Measurements from ENCODE around the gene LZTS3.
"Not testable (repeated sequence)": the region's sequence is repeated elsewhere in the genome, so short reads cannot be mapped to it uniquely, and the experiment has no call there.

LZTS3 gene

GRCh38 chr20:3135507-3136070 is 37.8 kb downstream of the LZTS3 start:
- DNase-seq (ENCODE audit: low read depth), result no peak

DNA sequence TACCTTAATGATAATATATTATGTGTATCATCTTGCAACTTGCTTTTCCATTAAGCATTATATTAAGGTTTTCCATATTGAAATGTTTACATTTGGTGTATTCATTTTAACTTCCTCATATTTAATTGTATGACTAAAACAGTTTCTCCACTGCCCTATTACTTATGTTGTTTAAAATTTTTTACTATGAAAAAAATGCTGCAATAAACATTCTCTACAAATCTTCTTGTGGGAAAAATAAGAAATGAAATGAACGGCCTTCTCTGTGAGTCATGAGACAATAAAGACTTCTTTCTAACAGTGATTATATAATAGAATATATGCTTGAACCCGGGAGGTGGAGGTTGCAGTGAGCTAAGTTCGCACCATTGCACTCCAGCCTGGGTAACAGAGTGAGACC is 39.2 kb downstream of the LZTS3 start:
- DNase-seq (ENCODE audit: low read depth), result no peak

- no peak for DNase-seq (ENCODE audit: low read depth)
Observed at GRCh38 chr20:3133155-3133554, 40.2 kb downstream of the LZTS3 start.

- DNase-seq (ENCODE audit: low read depth), result no peak
Observed at GRCh38 chr20:3130051-3130600, 43.2 kb downstream of the LZTS3 start.

GRCh38 chr20:3129094-3129493 is 44.3 kb downstream of the LZTS3 start:
- no peak for DNase-seq (ENCODE audit: low read depth)

DNA sequence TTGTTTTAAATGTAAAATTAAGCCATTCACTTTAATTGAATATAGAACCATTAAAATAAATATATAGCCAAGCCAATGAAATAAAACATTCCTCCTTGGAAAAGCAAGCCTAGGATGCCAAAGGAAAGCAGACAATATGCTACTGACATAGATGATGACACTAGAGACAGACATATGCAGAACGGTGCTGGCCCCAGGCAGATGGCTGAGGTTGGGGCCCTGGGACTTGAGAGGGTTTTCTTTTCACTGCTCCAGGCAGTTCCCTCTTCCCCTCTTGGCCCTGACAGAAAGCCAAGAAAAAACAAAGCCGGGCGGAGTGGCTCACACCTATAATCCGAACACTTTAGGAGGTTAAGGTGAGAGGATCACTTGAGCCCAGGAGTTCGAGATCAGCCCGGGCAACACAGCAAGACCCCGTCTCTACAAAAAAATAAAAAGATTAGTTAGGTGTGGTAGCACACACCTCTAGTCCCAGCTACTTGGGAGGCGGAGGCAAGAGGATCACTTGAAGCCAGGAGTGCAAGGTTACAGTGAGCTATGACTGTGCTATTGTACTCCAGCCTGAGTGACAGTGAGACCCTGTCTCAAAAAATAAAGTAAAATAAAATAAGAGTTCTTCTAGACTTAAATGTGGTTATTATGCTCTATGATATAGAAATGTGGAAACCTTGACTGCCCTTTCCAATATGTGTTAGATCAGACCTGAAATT is 44.9 kb downstream of the LZTS3 start:
- DNase-seq (ENCODE audit: low read depth), result no peak

GRCh38 chr20:3126527-3126859 is 46.9 kb downstream of the LZTS3 start:
- DNase-seq (ENCODE audit: low read depth), result no peak

DNA sequence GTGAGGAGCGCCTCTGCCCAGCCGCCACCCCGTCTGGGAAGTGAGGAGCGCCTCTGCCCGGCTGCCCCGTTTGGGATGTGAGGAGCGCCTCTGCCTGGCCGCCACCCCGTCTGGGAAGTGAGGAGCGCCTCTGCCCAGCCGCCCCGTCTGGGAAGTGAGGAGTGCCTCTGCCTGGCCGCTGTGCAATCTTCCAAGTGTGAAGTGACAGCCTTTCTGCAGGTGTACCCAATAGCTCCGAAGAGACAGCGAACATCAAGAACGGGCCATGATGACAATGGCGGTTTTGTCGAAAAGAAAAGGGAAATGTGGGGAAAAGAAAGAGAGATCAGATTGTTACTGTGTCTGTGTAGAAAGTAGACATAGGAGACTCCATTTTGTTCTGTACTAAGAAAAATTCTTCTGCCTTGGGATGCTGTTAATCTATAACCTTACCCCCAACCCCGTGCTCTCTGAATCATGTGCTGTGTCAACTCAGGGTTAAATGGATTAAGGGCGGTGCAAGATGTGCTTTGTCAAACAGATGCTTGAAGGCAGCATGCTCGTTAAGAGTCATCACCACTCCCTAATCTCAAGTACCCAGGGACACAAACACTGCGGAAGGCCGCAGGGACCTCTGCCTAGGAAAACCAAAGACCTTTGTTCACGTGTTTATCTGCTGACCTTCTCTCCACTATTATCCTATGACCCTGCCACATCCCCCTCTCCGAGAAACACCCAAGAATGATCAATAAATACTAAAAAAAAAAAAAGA is 47.4 kb downstream of the LZTS3 start:
- not testable (repeated sequence) for DNase-seq (ENCODE audit: low read depth)

GRCh38 chr20:3124773-3125560 is 48.4 kb downstream of the LZTS3 start:
- DNase-seq (ENCODE audit: low read depth), result not testable (repeated sequence)

DNA sequence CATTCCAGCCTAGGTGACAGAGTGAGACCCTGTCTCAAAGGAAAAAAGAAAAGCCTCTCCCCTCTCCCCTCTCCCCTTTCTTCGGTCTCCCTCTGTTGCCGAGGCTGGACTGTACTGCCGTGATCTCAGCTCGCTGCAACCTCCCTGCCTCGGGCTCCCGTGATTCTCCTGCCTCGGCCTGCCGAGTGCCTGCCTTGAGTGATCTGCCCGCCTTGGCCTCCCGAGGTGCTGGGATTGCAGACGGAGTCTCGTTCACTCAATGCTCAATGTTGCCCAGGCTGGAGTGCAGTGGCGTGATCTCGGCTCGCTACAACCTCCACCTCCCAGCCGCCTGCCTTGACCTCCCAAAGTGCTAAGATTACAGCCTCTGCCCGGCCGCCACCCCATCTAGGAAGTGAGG is 49.2 kb downstream of the LZTS3 start:
- DNase-seq (ENCODE audit: low read depth), result not testable (repeated sequence)

- no peak for DNase-seq (ENCODE audit: low read depth)
Observed at GRCh38 chr20:3123542-3123941, 49.8 kb downstream of the LZTS3 start.

DNA sequence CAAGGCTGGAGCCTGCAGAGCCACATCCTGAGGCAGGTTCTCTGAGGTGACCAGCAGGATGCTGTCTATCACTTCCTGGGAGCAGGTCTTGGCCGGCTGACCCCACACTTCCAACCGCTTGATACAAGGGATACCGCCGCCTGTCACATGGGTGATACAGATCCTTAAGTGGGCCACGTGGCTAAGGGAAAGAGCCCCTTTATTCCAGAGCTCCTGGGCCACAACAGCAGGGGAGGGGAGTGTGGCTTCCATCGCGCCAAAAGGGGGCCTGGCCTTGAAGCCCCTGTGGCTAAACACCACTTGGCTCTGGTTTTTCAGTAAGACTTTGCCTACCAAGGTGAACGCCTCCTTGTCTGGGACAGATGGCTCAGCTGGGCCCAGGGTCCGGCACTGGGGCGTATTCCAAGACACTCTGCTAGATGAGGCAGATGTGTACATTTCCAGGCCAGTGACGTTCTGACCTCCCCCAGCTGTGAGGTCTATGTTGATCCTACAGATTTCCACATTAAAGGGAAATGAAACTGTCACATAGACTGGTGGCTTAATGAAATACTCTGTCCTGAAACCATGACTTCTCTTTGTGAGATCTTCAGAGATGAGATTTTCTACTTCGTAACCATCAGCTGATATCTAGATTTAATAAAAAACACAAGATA is 51.3 kb downstream of the LZTS3 start:
- DNase-seq (ENCODE audit: low read depth), result no peak

GRCh38 chr20:3121271-3121911 is 52.0 kb downstream of the LZTS3 start:
- peak; percentile 9 for DNase-seq (ENCODE audit: low read depth)

DNA sequence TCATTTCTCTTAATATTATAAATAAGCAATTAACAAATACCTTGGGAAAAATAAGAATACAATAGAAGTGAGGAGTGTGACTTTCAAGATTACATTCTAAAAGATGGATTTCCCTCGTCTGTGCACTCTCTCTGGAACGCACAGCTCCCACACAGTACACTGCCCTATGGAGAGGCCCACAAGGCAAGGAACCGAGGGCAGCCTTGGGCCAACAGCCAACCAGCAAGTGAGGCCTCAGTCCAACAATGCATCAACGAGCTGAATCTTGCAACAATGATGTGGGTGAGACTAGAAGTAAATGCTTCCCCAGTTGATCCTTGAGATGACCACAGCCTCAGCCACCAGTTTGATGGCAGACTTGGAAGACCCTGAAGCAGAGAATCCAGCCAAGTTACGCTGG is 54.3 kb downstream of the LZTS3 start:
- no peak for DNase-seq (ENCODE audit: low read depth)

GRCh38 chr20:3117839-3118379 is 55.4 kb downstream of the LZTS3 start:
- DNase-seq (ENCODE audit: low read depth), result peak; percentile 27

DNA sequence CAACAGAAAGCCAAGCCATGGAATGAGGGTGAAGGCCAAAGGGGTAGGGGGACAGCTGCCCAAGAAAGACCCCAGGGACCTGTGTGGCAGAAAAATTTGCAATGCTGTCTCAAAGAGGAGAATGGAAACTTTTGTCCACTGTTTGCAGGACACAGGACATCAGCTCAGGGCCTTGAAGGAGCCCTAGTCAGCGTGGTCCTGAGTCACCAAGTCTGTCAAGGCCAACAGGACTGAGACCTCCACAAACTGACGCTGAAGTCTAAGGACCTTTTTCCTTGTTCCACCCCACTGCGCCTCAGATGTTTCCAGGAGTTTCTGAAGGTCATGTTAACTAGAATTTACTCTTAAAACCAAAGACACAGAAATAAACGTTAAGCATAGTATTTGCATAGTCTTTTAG is 57.0 kb downstream of the LZTS3 start:
- DNase-seq (ENCODE audit: low read depth), result no peak

- no peak for DNase-seq (ENCODE audit: low read depth)
Observed at GRCh38 chr20:3115190-3116107, 57.9 kb downstream of the LZTS3 start.

Data from activated T-cell treated with anti-CD3 and anti-CD28 coated beads for 1 hour (primary cell).